Erythroblast (primary cell): ENCODE measurements around the gene CSNK2A3.

Experiments used
- GATA1 ChIP-seq: IDR thresholded peaks from 2 replicates; pipeline ENCODE4 v1.6.1; 2011; ENCODE audit warnings: low read depth, mild to moderate bottlenecking, control low read depth, low read length, moderate library complexity
- POLR2A ChIP-seq: IDR thresholded peaks from 2 replicates; pipeline ENCODE4 v1.6.1; 2011; ENCODE audit warnings: mild to moderate bottlenecking, low read length

- TF ChIP-seq POLR2A (no peak), GATA1 (no peak)
These were observed 21.5 kb upstream of the CSNK2A3 start for GRCh38 chr11:11374358-11375148.
